GM19043 (cell line): ENCODE data around the gene PFKP.

Source experiments
- ATAC-seq: cut with Tn5 transposase; IDR thresholded peaks from one replicate; pipeline ENCODE4 v1.9.1; 2021; ENCODE audit warnings: low read depth; ENCODE audit not compliant: unreplicated experiment

PFKP gene

DNA sequence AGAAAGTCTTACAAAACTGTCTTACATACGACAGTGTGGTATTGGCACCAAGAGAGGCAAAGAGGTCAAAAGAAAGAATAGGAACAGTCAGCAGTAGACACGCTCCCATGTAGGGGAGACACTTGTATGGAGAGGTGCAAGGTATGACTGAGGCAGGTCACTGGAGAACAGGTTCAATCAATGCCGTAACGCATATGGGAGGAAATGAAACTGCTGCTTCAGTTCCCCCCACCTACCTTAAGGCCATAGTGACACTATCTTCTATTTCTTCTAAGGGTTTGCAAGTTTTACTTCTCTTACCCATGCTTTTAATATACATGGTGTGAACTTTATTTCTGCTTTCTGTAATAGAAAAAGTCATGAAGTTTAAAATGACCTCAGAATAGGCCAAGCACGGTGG lies 110.7 kb downstream of the PFKP start:
- ATAC-seq, result no peak

DNA sequence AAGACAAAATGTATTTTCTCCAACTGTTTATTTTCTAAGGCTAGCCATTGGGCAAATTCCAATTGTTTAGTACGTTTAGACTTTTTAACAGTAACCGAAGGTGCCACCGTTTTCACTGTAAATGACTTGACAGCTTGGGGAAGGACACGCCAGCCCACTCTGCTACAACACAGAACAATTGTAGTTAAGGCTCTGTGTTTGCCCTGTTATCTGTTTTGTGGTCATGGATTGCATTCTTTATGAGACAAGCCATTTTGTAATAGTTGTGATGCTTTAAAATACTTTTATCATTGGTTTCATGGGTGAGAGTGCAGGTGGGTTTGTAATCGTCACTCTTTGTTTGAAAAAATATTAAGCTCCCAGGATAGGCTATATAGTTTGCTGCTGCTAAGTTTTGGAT lies 111.8 kb downstream of the PFKP start:
- ATAC-seq, result no peak

GRCh38 chr10:3180355-3181025 lies 113.1 kb downstream of the PFKP start:
- no peak for ATAC-seq

DNA sequence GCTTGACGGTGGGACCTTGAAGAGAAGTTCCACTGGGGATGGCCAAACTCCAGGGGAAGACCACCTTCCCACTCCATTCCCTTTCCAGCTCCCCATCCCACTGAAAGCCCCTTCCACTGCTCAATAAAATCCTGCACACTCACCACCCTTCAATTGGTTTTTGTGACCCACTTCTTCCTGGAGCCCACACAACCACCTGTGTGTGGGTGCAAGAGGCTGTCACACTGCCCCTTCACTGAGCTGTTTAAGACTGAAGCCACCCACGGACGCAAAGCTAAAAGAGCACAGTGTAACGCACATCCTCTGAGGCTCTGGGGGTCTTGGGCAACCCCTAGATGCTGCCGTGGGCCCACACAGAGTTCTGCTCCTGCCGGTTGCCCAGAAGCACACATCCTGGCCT lies 118.0 kb downstream of the PFKP start:
- ATAC-seq, result no peak

GRCh38 chr10:3186368-3186767 lies 119.0 kb downstream of the PFKP start:
- ATAC-seq, result no peak
